Hypothalamus (tissue), 51 donors: ENCODE data around the gene LMF2.
A peak's percentile ranks its signal among the peaks of the same experiment; 100 is the strongest.
"Not testable (repeated sequence)": the region's sequence is repeated elsewhere in the genome, so short reads cannot be mapped to it uniquely, and the experiment has no call there.

Source experiments
- DNase-seq, 51 donors: peaks; one replicate each; lab custom pipeline; 2025; lab: John Stamatoyannopoulos, UW

The LMF2 gene

GRCh38 chr22:50507421-50507990 is at the start of gene LMF2:
TSS of gene LMF2 (minus strand) at chr22:50507702. CDS start at chr22:50507675, 27 bp downstream.
- DNase-seq, result peak in 35 of 51 donors; percentile 94 to 100 (median 99)

GRCh38 chr22:50556703-50557102 is 49.2 kb upstream of the LMF2 start:
- no peak for DNase-seq

- no peak for DNase-seq
Measured at GRCh38 chr22:50553310-50553709, 45.8 kb upstream of the LMF2 start.

GRCh38 chr22:50551160-50551752 is 43.8 kb upstream of the LMF2 start:
- DNase-seq, result no peak

- DNase-seq, result no peak
Measured at GRCh38 chr22:50550395-50550794, 42.9 kb upstream of the LMF2 start.

- DNase-seq, result no peak
Measured at GRCh38 chr22:50548921-50549790, 41.7 kb upstream of the LMF2 start.

GRCh38 chr22:50548040-50548920 is 40.8 kb upstream of the LMF2 start:
- DNase-seq, result no peak

- no peak for DNase-seq
Measured at GRCh38 chr22:50547263-50547985, 39.9 kb upstream of the LMF2 start.

GRCh38 chr22:50546326-50547262 is 39.1 kb upstream of the LMF2 start:
- no peak for DNase-seq

GRCh38 chr22:50545522-50546325 is 38.2 kb upstream of the LMF2 start, which contains the start of gene KLHDC7B:
TSS of gene KLHDC7B (plus strand) at chr22:50545899. CDS start at chr22:50546244, 345 bp downstream.
- no peak for DNase-seq

GRCh38 chr22:50544746-50545253 is 37.3 kb upstream of the LMF2 start:
- DNase-seq, result no peak

GRCh38 chr22:50544078-50544745 is 36.7 kb upstream of the LMF2 start:
- peak in 25 of 51 donors; percentile 21 to 74 (median 46) for DNase-seq

- DNase-seq, result no peak
Measured at GRCh38 chr22:50542416-50542927, 35.0 kb upstream of the LMF2 start.

GRCh38 chr22:50541667-50542026 is 34.1 kb upstream of the LMF2 start:
- not testable (repeated sequence) for DNase-seq

- DNase-seq, result no peak
Measured at GRCh38 chr22:50540381-50540780, 32.9 kb upstream of the LMF2 start.

- no peak for DNase-seq
Measured at GRCh38 chr22:50537765-50538164, 30.3 kb upstream of the LMF2 start.

GRCh38 chr22:50536226-50536625 is 28.7 kb upstream of the LMF2 start:
- no peak for DNase-seq
